HepG2 (cell line): ENCODE data around the gene TMEM186. TPM values are rescaled to one million over a fixed set of nuclear protein-coding genes. Genes with fewer than 3 reads are reported as not detected.

Experiments used
- ATAC-seq: fragments of 200-7000 bp; cut with Tn5 transposase; 3 replicates; pipeline ENCODE4 v1.9.1; 2020; ENCODE audit warnings: mild to moderate bottlenecking, moderate library complexity
- BruUV-seq: library from RNA; stranded (reverse); fragments of 400-500 nt; replicated peaks from 2 replicates; lab custom pipeline; 2021; lab: Mats Ljungman, UMichigan
- CTCF ChIA-PET: fragments of 300-600 bp; formaldehyde crosslinking; extraction: SDS; loops from one replicate; lab custom pipeline; 2021; ENCODE audit warnings: low total read pairs, inconsistent platforms, low intra/inter-chr PET ratio; lab: Yijun Ruan, JAX
- POLR2A ChIA-PET: fragments of 350-600 bp; sonication (Branson Sonifier 250); formaldehyde crosslinking; loops from one replicate; lab custom pipeline; 2020; ENCODE audit warnings: antibody characterized with exemption, inconsistent platforms; lab: Yijun Ruan, JAX
- DNase-seq: peaks from one replicate; pipeline ENCODE4 v3.0.0-alpha.2; 2015; ENCODE audit warnings: low spot score
- FAIRE-seq: peaks from 3 replicates; lab custom pipeline; 2011; peaks lifted over from hg19 to GRCh38; lab: Jason Lieb, UNC
- H2AFZ ChIP-seq: one replicate; pipeline ENCODE4 v1.6.1; 2011; ENCODE audit warnings: low read length, inconsistent platforms
- H3K27ac ChIP-seq: fragments of 300-600 bp; 3 replicates; pipeline ENCODE4 v1.8.0; 2011; ENCODE audit warnings: mixed run types, mild to moderate bottlenecking, mixed read lengths, low read length, inconsistent platforms; ENCODE audit not compliant: insufficient read depth; ENCODE audit errors: extremely low read length
- H3K27me3 ChIP-seq, 2 experiments: fragments of 200-600 bp in 1 of 2; 2 replicates in 1 of 2; 3 replicates in 1 of 2; pipeline versions ENCODE4 v1.6.0 to v1.8.0; 2011; ENCODE audit warnings: low read length in 2 of 2, mild to moderate bottlenecking in 2 of 2, moderate library complexity in 2 of 2, inconsistent platforms in 1 of 2; ENCODE audit not compliant: insufficient read depth in 2 of 2, control insufficient read depth in 1 of 2
- H3K36me3 ChIP-seq, 2 experiments: fragments of 200-600 bp in 1 of 2; replicated peaks in 1 of 2; 2 replicates in 1 of 2; 3 replicates in 1 of 2; pipeline versions ENCODE4 v1.5.1 to v1.8.0; 2011; ENCODE audit warnings: low read length in 2 of 2, inconsistent platforms in 1 of 2; ENCODE audit not compliant: insufficient read depth in 2 of 2, control insufficient read depth in 1 of 2
- H3K4me1 ChIP-seq: 2 replicates; pipeline ENCODE4 v1.5.1; 2012; ENCODE audit warnings: low read length, inconsistent platforms; ENCODE audit not compliant: insufficient read depth
- H3K4me2 ChIP-seq: 2 replicates; pipeline ENCODE4 v1.6.0; 2011; ENCODE audit warnings: low read depth, low read length, inconsistent platforms
- H3K4me3 ChIP-seq, 3 experiments: fragments of 200-600 bp in 1 of 3; sonication (generic), shearing (Covaris generic) in 1 of 3; replicated peaks in 1 of 3; 2 replicates each; pipeline ENCODE4 v1.5.1; 2011 to 2016; ENCODE audit warnings: low read length in 3 of 3, inconsistent platforms in 2 of 3, low read depth in 2 of 3, mild to moderate bottlenecking in 2 of 3, control low read depth in 1 of 3, mixed read lengths in 1 of 3; ENCODE audit not compliant: insufficient read depth in 1 of 3
- H3K79me2 ChIP-seq: one replicate; pipeline ENCODE4 v1.6.1; 2011; ENCODE audit warnings: low read length, inconsistent platforms; ENCODE audit not compliant: insufficient read depth
- H3K9ac ChIP-seq: 2 replicates; pipeline ENCODE4 v1.6.0; 2011; ENCODE audit warnings: mild to moderate bottlenecking, low read depth, low read length, inconsistent platforms; ENCODE audit not compliant: insufficient read depth
- H3K9me3 ChIP-seq: 2 replicates; pipeline ENCODE4 v1.5.1; 2012; ENCODE audit warnings: mild to moderate bottlenecking, low read length
- H4K20me1 ChIP-seq: 2 replicates; pipeline ENCODE4 v1.6.0; 2011; ENCODE audit warnings: inconsistent platforms, mild to moderate bottlenecking, low read length, moderate library complexity; ENCODE audit not compliant: insufficient read depth
- AGO2 ChIP-seq: fragments of 200-400 bp; formaldehyde crosslinking; optimal IDR thresholded peaks from 2 replicates; pipeline ENCODE3; 2017; ENCODE audit warnings: mild to moderate bottlenecking, low read depth, low read length, moderate library complexity
- E2F1 ChIP-seq: sonication (generic); formaldehyde crosslinking; IDR thresholded peaks from 2 replicates; pipeline ENCODE4 v1.5.0; 2020; ENCODE audit warnings: missing genetic modification reagents
- IRF2 ChIP-seq: IDR thresholded peaks from 2 replicates; pipeline ENCODE4 v1.6.1; 2018; ENCODE audit warnings: missing genetic modification reagents, missing compliant biosample characterization
- KLF16 ChIP-seq, 2 experiments: sonication (generic) in 1 of 2; formaldehyde crosslinking in 1 of 2; IDR thresholded peaks; 2 replicates each; pipeline versions ENCODE4 v1.6.1 to v1.8.0; 2016 to 2023; ENCODE audit warnings: missing genetic modification reagents in 2 of 2, missing compliant biosample characterization in 1 of 2
- NCOA5 ChIP-seq: sonication (generic); formaldehyde crosslinking; IDR thresholded peaks from 2 replicates; pipeline ENCODE4 v1.4.0; 2020; ENCODE audit warnings: missing genetic modification reagents
- PRMT3 ChIP-seq: sonication (generic); formaldehyde crosslinking; IDR thresholded peaks from 2 replicates; pipeline ENCODE4 v1.8.1; 2022; ENCODE audit warnings: low read depth, mild to moderate bottlenecking, moderate library complexity, missing genetic modification reagents, borderline replicate concordance
- ZBTB42 ChIP-seq: sonication (generic); formaldehyde crosslinking; IDR thresholded peaks from 2 replicates; pipeline ENCODE4 v1.5.0; 2020; ENCODE audit warnings: mild to moderate bottlenecking, missing genetic modification reagents
- ZFP36L2 ChIP-seq: sonication (generic); formaldehyde crosslinking; IDR thresholded peaks from 2 replicates; pipeline ENCODE4 v1.4.0; 2020; ENCODE audit warnings: missing genetic modification reagents
- WGBS: methylation state at CpG from one replicate; pipeline ENCODE4 v1.1.6; 2017; ENCODE audit warnings: low lambda C conversion rate; 5-methylcytosine and 5-hydroxymethylcytosine counted together
- in situ Hi-C: cut with HindIII; loops from 2 replicates; pipeline ENCODE4 v1.10.0; 2017; ENCODE audit warnings: low pct_unique_long_range_greater_than_20kb; ENCODE audit not compliant: extremely low pct_ligation_motif_present
- intact Hi-C: fragments of 100-400 bp; cut with micrococcal nuclease; formaldehyde crosslinking; loops from one replicate; pipeline ENCODE4 v1.10.0; 2022; ENCODE audit not compliant: unreplicated experiment
- polyA plus RNA-seq, 8 experiments: library from polyadenylated mRNA; depleted of rRNA in 3 of 8; stranded (reverse) in 7 of 8; unstranded in 1 of 8; fragments of >200 nt; fragmentation: Illumina TruSeq in 4 of 8; extraction: Trizol in 4 of 8; gene quantifications; 2 replicates each; pipeline versions ENCODE4 v1.2.1 to v1.2.3, GENCODE V29; 2011 to 2016; ENCODE audit warnings: low read depth in 4 of 8, missing spikeins in 1 of 8, mixed read lengths in 1 of 8; ENCODE audit not compliant: insufficient read depth in 1 of 8
- total RNA-seq, 5 experiments: library from RNA; depleted of rRNA; stranded (reverse); fragments of >200 nt; fragmentation: Illumina TruSeq; extraction: Trizol; gene quantifications; 2 replicates each; pipeline ENCODE4 v1.2.3, GENCODE V29; 2016; ENCODE audit warnings: low read depth in 1 of 5

The TMEM186 gene
- total and polyA plus RNA-seq, 2 of the 13 experiments (the other 11 are each of a cell fraction or from before 2014, with no cell fraction given), result 16.2 to 19.3 TPM

- ATAC-seq (no peak), DNase-seq (no peak), FAIRE-seq (no peak)
- Histone ChIP-seq H3K9me3 (no peaks in the 10 kb centered on the region), H3K4me1 (no peaks in the 10 kb centered on the region), H3K27ac (no peak overlapping the region), H2AFZ (no peak overlapping the region), H3K79me2 (no peaks in the 10 kb centered on the region), H3K4me3 (no peak overlapping the region), H3K4me2 (no peak overlapping the region), H3K36me3 (peaks cover 44 to 63% of the 10 kb centered on the region in 2 experiments), H3K9ac (no peak overlapping the region), H4K20me1 (no peaks in the 10 kb centered on the region), H3K27me3 (no peaks in the 10 kb centered on the region)
- TF ChIP-seq KLF16 (CRISPR knock-in tag; IDR thresholded peaks at IDR 0.05), result no peak
- TF ChIP-seq NCOA5 (CRISPR knock-in tag), result no peak
- BruUV-seq, result no TSS peak
- intact Hi-C loops, result loop anchor here (5.0 kb wide), 1 partner anchor 1504 kb away; no protein-coding TSS in a partner anchor
- ChIA-PET CTCF (no interaction called here), POLR2A (no interaction called here)
- in situ Hi-C loops, result no loop called here
- WGBS, result 97% methylated on average over 12 of the region's 12 CpGs
These were observed 29.2 kb downstream of the TMEM186 start for GRCh38 chr16:8768283-8768682.

- Histone ChIP-seq H3K9ac (no peak overlapping the region), H3K79me2 (no peaks in the 10 kb centered on the region), H3K4me1 (no peaks in the 10 kb centered on the region), H3K4me3 (no peak overlapping the region), H3K9me3 (no peaks in the 10 kb centered on the region), H3K36me3 (peaks cover 39 to 63% of the 10 kb centered on the region in 2 experiments), H2AFZ (no peak overlapping the region), H3K27me3 (no peaks in the 10 kb centered on the region), H3K27ac (no peak overlapping the region), H3K4me2 (no peak overlapping the region), H4K20me1 (no peaks in the 10 kb centered on the region)
- ATAC-seq (no peak; the same call in 2 of the 3 replicates), DNase-seq (no peak), FAIRE-seq (no peak)
- TF ChIP-seq IRF2, result no peak
- no peak for TF ChIP-seq PRMT3 (CRISPR knock-in tag)
- no peak for TF ChIP-seq ZFP36L2 (CRISPR knock-in tag)
- peak; percentile 39 for TF ChIP-seq AGO2
- TF ChIP-seq E2F1 (CRISPR knock-in tag), result no peak
- no peak for TF ChIP-seq ZBTB42 (CRISPR knock-in tag)
- intact Hi-C loops (loop anchor here (5.0 kb wide), 1 partner anchor 1505 kb away; no protein-coding TSS in a partner anchor), in situ Hi-C loops (no loop called here)
- ChIA-PET POLR2A (no interaction called here), CTCF (no interaction called here)
- BruUV-seq, result TSS peak; percentile 39
- WGBS, result 89% methylated on average over 8 of the region's 8 CpGs
These were observed 30.3 kb downstream of the TMEM186 start for GRCh38 chr16:8767176-8767575.
